Activated CD4-positive, alpha-beta memory T cell treated with anti-CD3 and anti-CD28 coated beads for 36 hours (primary cell): ENCODE data around the gene WFDC6. TPM values are rescaled to one million over a fixed set of nuclear protein-coding genes. Genes with fewer than 3 reads are reported as not detected.

ENCODE experiments used
- CTCF ChIA-PET: fragments of 350-600 bp; sonication (Branson Sonifier 250); formaldehyde crosslinking; loops from one replicate; lab custom pipeline; 2021; ENCODE audit warnings: antibody characterized with exemption, inconsistent platforms; lab: Charles Lee
- POLR2A ChIA-PET: fragments of 350-600 bp; sonication (Branson Sonifier 250); formaldehyde crosslinking; loops from one replicate; lab custom pipeline; 2021; ENCODE audit warnings: antibody characterized with exemption; lab: Charles Lee
- DNase-seq: peaks from one replicate; pipeline ENCODE4 v3.0.0-alpha.2; 2020
- H3K27ac Mint-ChIP-seq: one replicate; pipeline ENCODE4 v1.8.0; 2021; ENCODE audit warnings: mixed read lengths
- H3K27me3 Mint-ChIP-seq: one replicate; pipeline ENCODE4 v1.8.0; 2021; ENCODE audit warnings: mixed read lengths
- H3K36me3 Mint-ChIP-seq: one replicate; pipeline ENCODE4 v1.8.0; 2021; ENCODE audit warnings: mixed read lengths
- H3K4me1 Mint-ChIP-seq: one replicate; pipeline ENCODE4 v1.8.0; 2021; ENCODE audit warnings: low read depth, mixed read lengths
- H3K4me3 Mint-ChIP-seq: one replicate; pipeline ENCODE4 v1.8.0; 2021; ENCODE audit warnings: mild to moderate bottlenecking, mixed read lengths
- H3K9me3 Mint-ChIP-seq: one replicate; pipeline ENCODE4 v1.8.0; 2021; ENCODE audit warnings: mixed read lengths
- intact Hi-C: fragments of 100-400 bp; cut with micrococcal nuclease; formaldehyde crosslinking; loops from one replicate; pipeline ENCODE4 v1.15.1; 2023
- total RNA-seq, 2 experiments: library from RNA; stranded (reverse); gene quantifications; one replicate each; pipeline ENCODE4 v1.2.3, GENCODE V29; 2021

Gene WFDC6
- total RNA-seq, 2 experiments from 2014 or later: not detected

DNA sequence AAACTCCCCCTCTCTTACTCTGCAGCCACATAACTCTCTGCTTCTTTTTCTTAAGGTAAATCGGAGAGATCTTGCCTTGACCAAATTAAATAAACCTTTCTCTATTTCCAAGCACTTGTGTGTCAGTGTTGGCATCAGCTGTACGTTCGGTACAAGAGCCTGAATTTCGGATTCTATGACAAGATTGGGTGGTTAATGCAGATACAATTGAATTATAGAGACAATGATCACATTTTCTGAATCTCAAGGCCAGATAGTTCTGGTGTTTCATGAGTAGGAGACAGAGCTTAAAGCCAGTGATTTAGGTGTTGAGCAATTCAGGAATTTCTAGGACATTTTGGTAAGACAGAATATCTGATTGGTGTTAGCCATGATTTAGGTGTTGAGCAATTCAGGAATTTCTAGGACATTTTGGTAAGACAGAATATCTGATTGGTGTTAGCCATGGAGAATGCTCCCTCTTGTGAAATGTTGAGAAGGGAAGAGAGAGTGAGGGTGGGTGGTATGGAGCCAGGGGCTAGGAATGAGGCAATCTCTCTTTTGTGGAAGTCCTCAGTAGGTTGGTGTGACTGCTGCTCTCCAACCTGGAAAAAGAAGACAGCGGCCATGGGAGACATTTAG, 28.9 kb downstream of the WFDC6 start:
- ChIA-PET POLR2A (no interaction called here), CTCF (interaction anchor here (0.7 kb wide), 1 partner anchor 143 kb away, joined by 3 read pairs; no protein-coding TSS in a partner anchor)
- Mint-ChIP-seq H3K4me3 (no peak overlapping the region), H3K27me3 (peaks cover 30% of the 10 kb centered on the region), H3K36me3 (no peaks in the 10 kb centered on the region), H3K4me1 (peaks cover 10% of the 10 kb centered on the region), H3K27ac (no peak overlapping the region), H3K9me3 (no peaks in the 10 kb centered on the region)
- no peak for DNase-seq
- intact Hi-C loops: no loop called here

DNA sequence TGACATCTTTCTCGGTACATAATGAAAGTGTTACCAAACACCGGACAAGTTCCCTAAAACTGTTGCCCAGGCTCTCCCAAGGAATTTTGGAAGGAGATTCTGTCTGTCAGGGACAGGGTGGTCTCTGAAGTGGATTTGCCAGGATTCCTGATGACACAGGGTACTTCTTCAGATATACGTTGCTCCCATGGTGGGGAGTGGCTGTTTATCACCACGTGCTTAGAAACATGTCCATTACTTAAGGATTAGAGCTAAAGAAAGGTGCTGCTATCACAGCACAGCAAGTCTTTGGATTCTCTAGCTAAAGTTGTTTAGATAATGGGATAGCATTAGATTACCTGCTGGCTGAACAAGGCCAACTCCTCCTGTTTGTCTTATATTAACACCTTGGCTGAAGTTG, 30.2 kb downstream of the WFDC6 start:
- intact Hi-C loops: no loop called here
- H3K27me3 Mint-ChIP-seq: peaks cover 30% of the 10 kb centered on the region
- H3K36me3 Mint-ChIP-seq: no peaks in the 10 kb centered on the region
- ChIA-PET CTCF (no interaction called here), POLR2A (no interaction called here)
- DNase-seq: no peak
- H3K9me3 Mint-ChIP-seq: no peaks in the 10 kb centered on the region
- H3K27ac Mint-ChIP-seq: no peak overlapping the region
- H3K4me1 Mint-ChIP-seq: peaks cover 10% of the 10 kb centered on the region
- no peak overlapping the region for H3K4me3 Mint-ChIP-seq

- no peak for DNase-seq
- CTCF ChIA-PET: no interaction called here
- POLR2A ChIA-PET: no interaction called here
- Mint-ChIP-seq H3K27me3 (peaks cover 33% of the 10 kb centered on the region), H3K9me3 (no peaks in the 10 kb centered on the region), H3K36me3 (no peaks in the 10 kb centered on the region), H3K27ac (no peak overlapping the region), H3K4me1 (peaks cover 10% of the 10 kb centered on the region), H3K4me3 (no peak overlapping the region)
- intact Hi-C loops: no loop called here
Observed at GRCh38 chr20:45508068-45508886, 31.0 kb downstream of the WFDC6 start.

DNA sequence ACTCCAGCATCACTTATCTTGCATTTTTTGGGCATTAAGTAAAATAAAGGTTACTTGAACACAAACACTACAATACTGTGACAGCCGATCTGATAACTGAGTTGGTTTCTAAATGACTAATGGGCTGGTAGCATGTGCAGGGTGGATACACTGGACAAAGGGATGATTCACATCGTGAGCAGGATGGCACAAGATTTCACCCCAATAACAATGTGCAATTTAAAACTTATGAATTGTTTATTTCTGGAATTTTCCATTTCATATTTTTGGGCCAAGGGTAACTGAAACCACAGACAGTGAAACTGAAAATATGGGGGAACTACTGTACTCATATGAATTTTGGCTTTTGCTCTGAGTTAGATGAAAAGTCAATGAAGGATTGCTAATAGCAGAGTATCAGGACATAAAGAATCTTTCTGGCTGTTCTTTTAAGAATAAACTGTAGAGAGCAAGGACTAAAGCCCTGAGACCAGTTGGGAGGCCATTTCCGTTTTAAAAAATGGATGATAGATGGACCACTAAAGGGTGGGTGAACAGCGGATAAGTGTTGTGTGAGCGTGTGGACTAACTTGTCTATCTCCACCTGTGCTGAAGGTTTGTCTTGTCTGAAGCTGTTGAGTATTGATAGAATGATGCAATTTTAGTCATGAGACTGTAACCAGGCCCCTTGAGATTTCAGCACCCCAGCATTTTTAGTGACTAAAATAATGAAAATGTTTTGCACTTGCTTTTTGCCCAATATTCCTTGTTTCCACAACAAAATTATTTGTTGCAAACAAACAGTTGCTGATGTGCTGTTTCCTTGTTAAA, 32.1 kb downstream of the WFDC6 start:
- Mint-ChIP-seq H3K36me3 (no peaks in the 10 kb centered on the region), H3K27me3 (peaks cover 37% of the 10 kb centered on the region), H3K4me3 (no peak overlapping the region), H3K27ac (no peak overlapping the region), H3K9me3 (no peaks in the 10 kb centered on the region), H3K4me1 (peaks cover 10% of the 10 kb centered on the region)
- CTCF ChIA-PET: no interaction called here
- intact Hi-C loops: no loop called here
- DNase-seq: no peak
- POLR2A ChIA-PET: no interaction called here

GRCh38 chr20:45506398-45506797, 32.9 kb downstream of the WFDC6 start:
- DNase-seq: no peak
- no peak overlapping the region for H3K4me3 Mint-ChIP-seq
- intact Hi-C loops: no loop called here
- no peaks in the 10 kb centered on the region for H3K36me3 Mint-ChIP-seq
- peaks cover 10% of the 10 kb centered on the region for H3K4me1 Mint-ChIP-seq
- CTCF ChIA-PET: interaction anchor here (1.1 kb wide), 1 partner anchor 265 kb away, joined by 3 read pairs; no protein-coding TSS in a partner anchor
- POLR2A ChIA-PET: no interaction called here
- H3K27me3 Mint-ChIP-seq: peaks cover 37% of the 10 kb centered on the region
- H3K9me3 Mint-ChIP-seq: no peaks in the 10 kb centered on the region
- no peak overlapping the region for H3K27ac Mint-ChIP-seq

- no peaks in the 10 kb centered on the region for H3K36me3 Mint-ChIP-seq
Observed at GRCh38 chr20:45503403-45503802, 35.9 kb downstream of the WFDC6 start.

GRCh38 chr20:45502561-45502960, 36.7 kb downstream of the WFDC6 start:
- Mint-ChIP-seq H3K27ac (no peak overlapping the region), H3K4me1 (peaks cover 8% of the 10 kb centered on the region), H3K36me3 (no peaks in the 10 kb centered on the region), H3K27me3 (peaks cover 30% of the 10 kb centered on the region), H3K4me3 (no peak overlapping the region), H3K9me3 (no peaks in the 10 kb centered on the region)
- DNase-seq: no peak
- ChIA-PET POLR2A (no interaction called here), CTCF (interaction anchor here (1.2 kb wide), 1 partner anchor 183 kb away, joined by 4 read pairs; no protein-coding TSS in a partner anchor)
- intact Hi-C loops: no loop called here

More at GRCh38 chr20:45503403-45503802, 35.9 kb downstream of the WFDC6 start:
- intact Hi-C loops: no loop called here
- H3K9me3 Mint-ChIP-seq: no peaks in the 10 kb centered on the region
- peaks cover 10% of the 10 kb centered on the region for H3K4me1 Mint-ChIP-seq
- no peak overlapping the region for H3K27ac Mint-ChIP-seq
- POLR2A ChIA-PET: no interaction called here
- CTCF ChIA-PET: no interaction called here
- H3K27me3 Mint-ChIP-seq: peaks cover 34% of the 10 kb centered on the region
- no peak overlapping the region for H3K4me3 Mint-ChIP-seq
- no peak for DNase-seq

GRCh38 chr20:45501600-45501999, 37.7 kb downstream of the WFDC6 start:
- CTCF ChIA-PET: interaction anchor here (1.2 kb wide), 1 partner anchor 182 kb away, joined by 4 read pairs; no protein-coding TSS in a partner anchor
- POLR2A ChIA-PET: no interaction called here
- Mint-ChIP-seq H3K27ac (no peak overlapping the region), H3K36me3 (no peaks in the 10 kb centered on the region), H3K4me1 (no peaks in the 10 kb centered on the region), H3K27me3 (peaks cover 29% of the 10 kb centered on the region), H3K9me3 (no peaks in the 10 kb centered on the region), H3K4me3 (no peak overlapping the region)
- intact Hi-C loops: no loop called here
- DNase-seq: no peak

DNA sequence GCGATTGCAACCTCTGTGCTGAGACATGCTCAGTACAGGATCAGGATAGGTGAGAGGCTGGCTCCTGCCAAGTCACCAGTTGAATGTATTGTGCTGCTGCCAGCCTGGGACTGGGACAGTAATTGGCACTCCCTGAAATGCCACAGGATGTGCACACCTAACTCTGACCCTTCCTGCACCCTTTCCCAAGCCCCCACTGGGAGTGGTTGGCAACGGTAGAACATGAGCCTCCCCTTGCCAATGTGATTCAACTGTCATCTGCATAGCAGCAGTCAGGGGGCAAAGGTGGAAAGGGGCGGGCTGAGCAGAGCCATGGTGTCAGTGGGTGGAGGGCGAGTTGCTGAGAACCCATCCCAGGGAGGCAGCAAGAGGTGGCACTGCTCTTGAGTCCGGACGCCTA, 39.3 kb downstream of the WFDC6 start:
- no peak overlapping the region for H3K4me3 Mint-ChIP-seq
- intact Hi-C loops: no loop called here
- peaks cover 24% of the 10 kb centered on the region for H3K27me3 Mint-ChIP-seq
- DNase-seq: no peak
- H3K36me3 Mint-ChIP-seq: no peaks in the 10 kb centered on the region
- H3K4me1 Mint-ChIP-seq: no peaks in the 10 kb centered on the region
- POLR2A ChIA-PET: no interaction called here
- CTCF ChIA-PET: interaction anchor here (0.6 to 1.3 kb wide), 2 partner anchors 16 to 271 kb away, joined by 3 to 4 read pairs; no protein-coding TSS in a partner anchor
- H3K9me3 Mint-ChIP-seq: no peaks in the 10 kb centered on the region
- H3K27ac Mint-ChIP-seq: no peak overlapping the region

DNA sequence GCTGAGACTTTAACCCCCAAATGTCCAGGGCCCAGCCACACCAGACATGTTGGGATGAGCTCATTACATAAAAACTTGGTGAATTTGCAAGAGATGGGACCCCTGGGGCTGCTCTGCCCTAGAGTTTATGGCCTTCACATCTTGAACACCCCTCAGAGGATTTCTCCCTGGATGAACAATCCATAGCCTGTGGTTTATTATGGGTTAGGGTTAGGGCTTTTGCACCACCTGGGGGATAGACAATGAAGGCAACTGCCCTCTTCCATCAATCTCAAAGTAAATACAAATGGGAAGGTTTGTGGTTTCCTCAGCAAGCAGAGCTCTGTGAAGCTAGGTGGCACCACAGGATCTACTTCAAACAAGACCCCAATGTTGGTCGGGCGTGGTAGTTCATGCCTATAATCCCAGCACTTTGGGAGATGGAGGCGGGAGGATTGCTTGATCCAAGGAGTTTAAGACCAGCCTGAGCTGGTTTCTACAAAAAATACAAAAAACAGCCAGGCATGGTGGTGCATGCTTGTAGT, 41.2 kb downstream of the WFDC6 start:
- Mint-ChIP-seq H3K9me3 (no peaks in the 10 kb centered on the region), H3K27ac (no peak overlapping the region), H3K4me3 (no peak overlapping the region), H3K4me1 (no peaks in the 10 kb centered on the region), H3K27me3 (peaks cover 18% of the 10 kb centered on the region), H3K36me3 (no peaks in the 10 kb centered on the region)
- no peak for DNase-seq
- POLR2A ChIA-PET: no interaction called here
- CTCF ChIA-PET: no interaction called here
- intact Hi-C loops: no loop called here

- Mint-ChIP-seq H3K27ac (no peak overlapping the region), H3K4me1 (no peaks in the 10 kb centered on the region), H3K27me3 (peaks cover 8% of the 10 kb centered on the region), H3K36me3 (no peaks in the 10 kb centered on the region), H3K4me3 (no peak overlapping the region), H3K9me3 (no peaks in the 10 kb centered on the region)
- CTCF ChIA-PET: interaction anchor here (0.9 to 1.6 kb wide), 3 partner anchors 203 to 332 kb away, joined by 3 to 6 read pairs (median 4); no protein-coding TSS in a partner anchor
- DNase-seq: no peak
- intact Hi-C loops: no loop called here
- POLR2A ChIA-PET: no interaction called here
Observed at GRCh38 chr20:45496166-45496565, 43.1 kb downstream of the WFDC6 start.
